Panc1 (cell line): ENCODE measurements around the gene NKX6-2. TPM values are rescaled to one million over a fixed set of nuclear protein-coding genes. Genes with fewer than 3 reads are reported as not detected.

Source experiments
- ATAC-seq: fragments of 200-7000 bp; cut with Tn5 transposase; 2 replicates; pipeline ENCODE4 v1.9.1; 2020; ENCODE audit warnings: mild to moderate bottlenecking, moderate library complexity
- BruUV-seq: library from RNA; stranded (reverse); fragments of 400-500 nt; replicated peaks from 2 replicates; lab custom pipeline; 2021; lab: Mats Ljungman, UMichigan
- CTCF ChIA-PET: fragments of 300-600 bp; sonication (Branson Sonifier 250); formaldehyde crosslinking; loops from one replicate; lab custom pipeline; 2022; ENCODE audit warnings: antibody characterized with exemption; lab: Charles Lee
- POLR2A ChIA-PET: fragments of 300-600 bp; sonication (Branson Sonifier 250); formaldehyde crosslinking; loops from one replicate; lab custom pipeline; 2022; ENCODE audit warnings: antibody characterized with exemption; lab: Charles Lee
- DNase-seq: peaks from one replicate; pipeline ENCODE4 v3.0.0-alpha.2; 2010; ENCODE audit warnings: low read depth, low spot score
- H3K27ac ChIP-seq: 2 replicates; pipeline ENCODE4 v1.5.1; 2011; ENCODE audit warnings: mild to moderate bottlenecking, low read length, inconsistent platforms
- H3K27me3 ChIP-seq: fragments of 200-500 bp; sonication (Bioruptor generic); 2 replicates; pipeline ENCODE4 v1.6.0; 2014; ENCODE audit warnings: low read length, inconsistent platforms; ENCODE audit not compliant: control insufficient read depth, insufficient read depth
- H3K36me3 ChIP-seq: fragments of 200-500 bp; sonication (Bioruptor generic); 2 replicates; pipeline ENCODE4 v1.5.1; 2014; ENCODE audit warnings: inconsistent platforms, mild to moderate bottlenecking, low read length, moderate library complexity; ENCODE audit not compliant: control insufficient read depth, insufficient read depth
- H3K4me1 ChIP-seq: 2 replicates; pipeline ENCODE4 v1.5.1; 2011; ENCODE audit warnings: inconsistent platforms, mild to moderate bottlenecking, low read length, moderate library complexity; ENCODE audit not compliant: control insufficient read depth, insufficient read depth
- H3K4me3 ChIP-seq, 2 experiments: 2 replicates each; pipeline ENCODE4 v1.5.1; 2011 to 2012; ENCODE audit warnings: low read depth in 2 of 2, low read length in 2 of 2, mild to moderate bottlenecking in 2 of 2, inconsistent platforms in 1 of 2, moderate library complexity in 1 of 2
- H3K9me3 ChIP-seq: fragments of 200-500 bp; sonication (Bioruptor generic); 2 replicates; pipeline ENCODE4 v1.5.1; 2014; ENCODE audit warnings: low read depth, mild to moderate bottlenecking, inconsistent platforms, low read length, moderate library complexity; ENCODE audit not compliant: control insufficient read depth, insufficient read depth
- POLR2AphosphoS5 ChIP-seq: IDR thresholded peaks from 2 replicates; pipeline ENCODE4 v1.6.1; 2012; ENCODE audit warnings: mild to moderate bottlenecking, low read depth, low read length, moderate library complexity
- SIN3A ChIP-seq: IDR thresholded peaks from 2 replicates; pipeline ENCODE4 v1.6.1; 2012; ENCODE audit warnings: low read depth, mild to moderate bottlenecking, low read length, moderate library complexity, borderline replicate concordance; ENCODE audit not compliant: insufficient read depth
- TCF7L2 ChIP-seq: IDR thresholded peaks from 2 replicates; pipeline ENCODE4 v1.6.1; 2011; ENCODE audit warnings: mild to moderate bottlenecking, low read depth, low read length, inconsistent platforms
- in situ Hi-C: cut with HindIII; loops from 2 replicates; pipeline ENCODE4 v1.10.0; 2016; ENCODE audit warnings: low sequenced_read_pairs, low pct_unique_long_range_greater_than_20kb
- intact Hi-C: fragments of 100-400 bp; cut with micrococcal nuclease; formaldehyde crosslinking; loops from one replicate; pipeline ENCODE4 v1.10.0; 2022; ENCODE audit not compliant: unreplicated experiment
- total RNA-seq: library from RNA; stranded (reverse); gene quantifications from one replicate; pipeline ENCODE4 v1.2.1, GENCODE V29; 2021; ENCODE audit not compliant: unreplicated experiment
- TF ChIP-seq, protein P1 (sequence below), 2 experiments: IDR thresholded peaks; 2 replicates each; pipeline ENCODE4 v1.6.1; 2011 to 2012; ENCODE audit warnings: low read depth in 2 of 2, control low read depth in 1 of 2, low read length in 1 of 2, mild to moderate bottlenecking in 1 of 2, moderate library complexity in 1 of 2; ENCODE audit not compliant: insufficient read depth in 1 of 2
- TF ChIP-seq, protein P2 (sequence below): fragments of 450-650 bp; IDR thresholded peaks from 2 replicates; pipeline ENCODE4 v1.5.1; 2017; ENCODE audit warnings: mild to moderate bottlenecking

The NKX6-2 gene
- total RNA-seq, 1 experiment from 2014 or later: 1.6 TPM

DNA sequence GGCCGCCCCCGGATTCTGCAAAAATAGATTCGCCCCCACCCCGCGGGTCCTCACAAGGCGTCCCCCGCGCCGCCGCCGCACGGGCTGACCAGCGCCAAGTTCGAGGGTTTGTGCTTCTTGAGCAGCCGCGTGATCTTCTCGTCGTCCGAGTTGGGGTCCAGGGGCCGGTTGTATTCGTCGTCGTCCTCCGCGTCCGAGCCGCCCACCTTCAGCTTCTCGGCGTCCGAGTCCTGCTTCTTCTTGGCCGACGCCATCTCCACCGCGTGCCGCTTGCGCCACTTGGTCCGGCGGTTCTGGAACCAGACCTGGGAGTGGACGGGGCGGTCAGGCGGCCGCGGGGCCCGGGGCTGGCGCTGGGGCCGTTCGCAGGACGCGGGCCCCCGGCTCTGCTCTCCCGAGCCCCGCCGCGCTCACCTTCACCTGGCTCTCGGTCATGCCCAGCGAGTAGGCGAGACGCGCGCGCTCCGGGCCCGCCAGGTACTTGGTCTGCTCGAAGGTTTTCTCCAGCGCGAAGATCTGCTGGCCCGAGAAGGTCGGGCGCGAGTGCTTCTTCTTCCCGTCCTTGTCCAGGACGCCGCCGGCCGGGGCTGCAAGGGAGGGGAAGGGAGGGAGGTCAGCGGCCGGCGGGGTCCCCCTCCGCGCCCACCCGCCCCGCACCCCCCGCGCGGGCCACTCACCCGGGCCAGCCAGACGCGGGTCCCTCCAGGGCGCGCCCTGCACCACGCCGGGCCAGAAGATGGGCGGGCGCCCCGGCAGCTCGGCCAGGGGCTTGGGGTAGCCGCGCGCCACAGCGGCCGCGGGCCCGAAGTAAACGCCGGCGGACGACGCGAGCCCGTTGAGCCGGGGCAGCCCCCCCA is 853 bp downstream of the NKX6-2 start:
- ChIA-PET CTCF (no interaction called here), POLR2A (no interaction called here)
- BruUV-seq: no TSS peak
- ATAC-seq: peak; percentile 17
- TF ChIP-seq, protein P1, sequence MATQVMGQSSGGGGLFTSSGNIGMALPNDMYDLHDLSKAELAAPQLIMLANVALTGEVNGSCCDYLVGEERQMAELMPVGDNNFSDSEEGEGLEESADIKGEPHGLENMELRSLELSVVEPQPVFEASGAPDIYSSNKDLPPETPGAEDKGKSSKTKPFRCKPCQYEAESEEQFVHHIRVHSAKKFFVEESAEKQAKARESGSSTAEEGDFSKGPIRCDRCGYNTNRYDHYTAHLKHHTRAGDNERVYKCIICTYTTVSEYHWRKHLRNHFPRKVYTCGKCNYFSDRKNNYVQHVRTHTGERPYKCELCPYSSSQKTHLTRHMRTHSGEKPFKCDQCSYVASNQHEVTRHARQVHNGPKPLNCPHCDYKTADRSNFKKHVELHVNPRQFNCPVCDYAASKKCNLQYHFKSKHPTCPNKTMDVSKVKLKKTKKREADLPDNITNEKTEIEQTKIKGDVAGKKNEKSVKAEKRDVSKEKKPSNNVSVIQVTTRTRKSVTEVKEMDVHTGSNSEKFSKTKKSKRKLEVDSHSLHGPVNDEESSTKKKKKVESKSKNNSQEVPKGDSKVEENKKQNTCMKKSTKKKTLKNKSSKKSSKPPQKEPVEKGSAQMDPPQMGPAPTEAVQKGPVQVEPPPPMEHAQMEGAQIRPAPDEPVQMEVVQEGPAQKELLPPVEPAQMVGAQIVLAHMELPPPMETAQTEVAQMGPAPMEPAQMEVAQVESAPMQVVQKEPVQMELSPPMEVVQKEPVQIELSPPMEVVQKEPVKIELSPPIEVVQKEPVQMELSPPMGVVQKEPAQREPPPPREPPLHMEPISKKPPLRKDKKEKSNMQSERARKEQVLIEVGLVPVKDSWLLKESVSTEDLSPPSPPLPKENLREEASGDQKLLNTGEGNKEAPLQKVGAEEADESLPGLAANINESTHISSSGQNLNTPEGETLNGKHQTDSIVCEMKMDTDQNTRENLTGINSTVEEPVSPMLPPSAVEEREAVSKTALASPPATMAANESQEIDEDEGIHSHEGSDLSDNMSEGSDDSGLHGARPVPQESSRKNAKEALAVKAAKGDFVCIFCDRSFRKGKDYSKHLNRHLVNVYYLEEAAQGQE (IDR thresholded peaks at IDR 0.05; ENCODE audit: insufficient read depth in 1 of 2, low read depth in 2 of 2, low read length in 1 of 2): no peak
- TF ChIP-seq POLR2AphosphoS5 (no peak), SIN3A (no peak), TCF7L2 (no peak)
- TF ChIP-seq, protein P2, sequence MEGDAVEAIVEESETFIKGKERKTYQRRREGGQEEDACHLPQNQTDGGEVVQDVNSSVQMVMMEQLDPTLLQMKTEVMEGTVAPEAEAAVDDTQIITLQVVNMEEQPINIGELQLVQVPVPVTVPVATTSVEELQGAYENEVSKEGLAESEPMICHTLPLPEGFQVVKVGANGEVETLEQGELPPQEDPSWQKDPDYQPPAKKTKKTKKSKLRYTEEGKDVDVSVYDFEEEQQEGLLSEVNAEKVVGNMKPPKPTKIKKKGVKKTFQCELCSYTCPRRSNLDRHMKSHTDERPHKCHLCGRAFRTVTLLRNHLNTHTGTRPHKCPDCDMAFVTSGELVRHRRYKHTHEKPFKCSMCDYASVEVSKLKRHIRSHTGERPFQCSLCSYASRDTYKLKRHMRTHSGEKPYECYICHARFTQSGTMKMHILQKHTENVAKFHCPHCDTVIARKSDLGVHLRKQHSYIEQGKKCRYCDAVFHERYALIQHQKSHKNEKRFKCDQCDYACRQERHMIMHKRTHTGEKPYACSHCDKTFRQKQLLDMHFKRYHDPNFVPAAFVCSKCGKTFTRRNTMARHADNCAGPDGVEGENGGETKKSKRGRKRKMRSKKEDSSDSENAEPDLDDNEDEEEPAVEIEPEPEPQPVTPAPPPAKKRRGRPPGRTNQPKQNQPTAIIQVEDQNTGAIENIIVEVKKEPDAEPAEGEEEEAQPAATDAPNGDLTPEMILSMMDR: no peak
- H3K4me3 ChIP-seq: peak overlapping the region in 1 of 2 experiments; percentile 22; a peak in 3 of 4 replicates
- H3K9me3 ChIP-seq: no peaks in the 10 kb centered on the region
- no peak overlapping the region for H3K27ac ChIP-seq
- peaks cover 7% of the 10 kb centered on the region; the same call in 1 of the 2 replicates for H3K4me1 ChIP-seq
- H3K27me3 ChIP-seq: no peaks in the 10 kb centered on the region; the same call in 1 of the 2 replicates
- intact Hi-C loops (loop anchor here (5.0 kb wide), 1 partner anchor 123 kb away; no protein-coding TSS in a partner anchor), in situ Hi-C loops (no loop called here)
- H3K36me3 ChIP-seq: no peaks in the 10 kb centered on the region
- no peak for DNase-seq

DNA sequence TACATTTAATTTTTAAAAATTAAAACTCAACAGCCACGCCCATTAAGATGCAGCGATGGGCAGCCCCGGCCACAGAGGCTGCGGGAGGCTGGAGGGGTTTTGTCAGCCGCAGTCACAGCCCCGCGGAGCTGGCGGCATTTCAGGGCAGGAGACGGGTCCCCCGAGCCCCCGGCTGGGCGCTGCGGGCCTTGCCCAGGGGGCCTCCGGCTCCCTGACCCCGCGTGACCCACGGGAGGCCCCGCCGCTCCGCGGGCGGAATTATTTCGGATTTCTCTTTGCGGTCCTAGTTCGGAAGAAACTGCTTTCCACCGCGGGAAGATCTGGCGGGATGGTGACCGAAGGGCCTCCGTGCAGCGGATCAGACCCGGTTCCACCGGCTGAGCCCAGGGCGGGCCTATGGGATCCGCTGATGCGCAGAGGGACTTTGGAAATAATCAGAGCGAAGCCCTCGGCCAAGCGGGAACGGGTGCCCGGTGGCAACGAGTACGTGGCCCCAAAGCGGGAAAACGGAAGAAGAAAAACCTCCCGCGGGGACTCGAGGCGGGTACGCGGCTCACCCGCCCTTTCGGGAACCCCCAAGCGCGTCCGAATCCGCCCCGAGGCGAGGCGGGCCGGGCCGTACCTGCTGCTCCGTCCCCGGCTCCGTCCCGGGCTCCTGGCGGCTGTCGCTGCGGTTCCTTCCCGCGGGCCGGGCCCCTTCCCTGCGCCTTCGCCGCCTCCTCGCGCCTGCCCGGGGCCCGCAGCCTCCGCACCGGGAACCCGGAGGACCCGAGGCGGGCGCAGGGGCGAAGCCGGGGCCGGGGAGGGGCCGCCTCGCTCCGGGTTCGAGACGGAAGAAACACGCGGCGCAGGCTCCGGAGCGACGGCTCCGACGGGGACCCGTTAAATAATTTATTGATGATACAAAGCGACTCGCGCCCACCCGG is 1.7 kb downstream of the NKX6-2 start:
- ATAC-seq: no peak
- in situ Hi-C loops: no loop called here
- POLR2A ChIA-PET: no interaction called here

More for the DNA sequence above, 1.7 kb downstream of the NKX6-2 start:
- H3K9me3 ChIP-seq: no peaks in the 10 kb centered on the region
- intact Hi-C loops: no loop called here
- H3K27ac ChIP-seq: no peak overlapping the region
- CTCF ChIA-PET: no interaction called here
- H3K27me3 ChIP-seq: no peaks in the 10 kb centered on the region; the same call in 1 of the 2 replicates
- no peak overlapping the region for H3K4me3 ChIP-seq
- peaks cover 7% of the 10 kb centered on the region; the same call in 1 of the 2 replicates for H3K4me1 ChIP-seq
- BruUV-seq: no TSS peak
- H3K36me3 ChIP-seq: no peaks in the 10 kb centered on the region
- DNase-seq: no peak
- TF ChIP-seq, protein P2: no peak
- TF ChIP-seq POLR2AphosphoS5: no peak
- TF ChIP-seq SIN3A: no peak
- TF ChIP-seq TCF7L2: no peak
- TF ChIP-seq, protein P1 (IDR thresholded peaks at IDR 0.05; ENCODE audit: insufficient read depth in 1 of 2, low read depth in 2 of 2, low read length in 1 of 2): no peak
